ENCODE results near the gene COL24A1. TPM values are rescaled to one million over a fixed set of nuclear protein-coding genes. Genes with fewer than 3 reads are reported as not detected.
A peak's percentile ranks its signal among the peaks of the same experiment; 100 is the strongest.

COL24A1 gene
- total and polyA plus RNA-seq, 2 donors (not counting 3 experiments of a cell fraction or from before 2014, with no cell fraction given) = 0.03 TPM; not detected in 1

- BruUV-seq (replicated peaks) = no TSS peak
- peak; percentile 25 for DNase-seq (ENCODE audit: low read depth, low spot score)
- no peak for FAIRE-seq
- Histone ChIP-seq H3K27ac (ENCODE audit: insufficient read depth, low read depth, low read length) (no peak overlapping the region), H3K27me3 (ENCODE audit: control insufficient read depth in 2 of 2, insufficient read depth in 2 of 2, low read length in 2 of 2) (peaks cover 35 to 50% of the 10 kb centered on the region in 2 experiments), H3K9me3 (replicated peaks; ENCODE audit: control insufficient read depth, insufficient read depth, low read length) (no peaks in the 10 kb centered on the region), H3K4me3 (replicated peaks in 1 of 3; ENCODE audit: insufficient read depth in 1 of 3, low read depth in 1 of 3, low read length in 3 of 3) (peak overlapping the region; percentile 20 to 58 (median 29)), H3K79me2 (ENCODE audit: control insufficient read depth, insufficient read depth, low read length) (no peaks in the 10 kb centered on the region), H3K36me3 (ENCODE audit: control insufficient read depth in 2 of 2, extremely low read depth in 1 of 2, insufficient read depth in 2 of 2, low read length in 2 of 2) (no peaks in the 10 kb centered on the region), H2AFZ (ENCODE audit: low read depth, low read length) (peak overlapping the region; percentile 34), H3K4me1 (ENCODE audit: control insufficient read depth, extremely low read depth, insufficient read depth, low read length) (peaks cover 12% of the 10 kb centered on the region), H4K20me1 (replicated peaks; ENCODE audit: control insufficient read depth, extremely low read depth, insufficient read depth, low read length) (no peaks in the 10 kb centered on the region), H3K4me2 (ENCODE audit: insufficient read depth, low read length) (peak overlapping the region; percentile 75), H3K9me1 (replicated peaks; ENCODE audit: control insufficient read depth, extremely low read depth, insufficient read depth, low read length) (no peaks in the 10 kb centered on the region), H3K9ac (replicated peaks; ENCODE audit: extremely low read depth, insufficient read depth, low read length) (no peak overlapping the region)
- dilution Hi-C loops (cut with MboI; ENCODE audit: extremely low pct_ligation_motif_present, low sequenced_read_pairs) (no loop called here), intact Hi-C loops (cut with micrococcal nuclease) (no loop called here)
- no peak for TF ChIP-seq MAX (IDR thresholded peaks at IDR 0.05; ENCODE audit: insufficient read depth, insufficient read length)
- TF ChIP-seq FOS (IDR thresholded peaks at IDR 0.05; ENCODE audit: borderline replicate concordance, insufficient read depth, low read length) = no peak
- TF ChIP-seq POLR2A (IDR thresholded peaks at IDR 0.05; ENCODE audit: low read depth, low read length) = no peak
- TF ChIP-seq EZH2 (IDR thresholded peaks at IDR 0.05; ENCODE audit: borderline replicate concordance, low read depth, low read length, severe bottlenecking) = peak; percentile 76
- CTCF ChIA-PET = no interaction called here
- POLR2A ChIA-PET = no interaction called here
These were observed 586 bp downstream of the COL24A1 start for GRCh38 chr1:86155807-86156565.

GRCh38 chr1:86155051-86155806, 1.3 kb downstream of the COL24A1 start:
- Histone ChIP-seq H3K9ac (replicated peaks; ENCODE audit: extremely low read depth, insufficient read depth, low read length) (no peak overlapping the region), H3K36me3 (ENCODE audit: control insufficient read depth in 2 of 2, extremely low read depth in 1 of 2, insufficient read depth in 2 of 2, low read length in 2 of 2) (no peaks in the 10 kb centered on the region), H3K4me2 (ENCODE audit: insufficient read depth, low read length) (no peak overlapping the region), H3K4me3 (replicated peaks in 1 of 3; ENCODE audit: insufficient read depth in 1 of 3, low read depth in 1 of 3, low read length in 3 of 3) (no peak overlapping the region), H4K20me1 (replicated peaks; ENCODE audit: control insufficient read depth, extremely low read depth, insufficient read depth, low read length) (no peaks in the 10 kb centered on the region), H3K4me1 (ENCODE audit: control insufficient read depth, extremely low read depth, insufficient read depth, low read length) (peaks cover 12% of the 10 kb centered on the region), H3K27ac (ENCODE audit: insufficient read depth, low read depth, low read length) (no peak overlapping the region), H3K27me3 (ENCODE audit: control insufficient read depth in 2 of 2, insufficient read depth in 2 of 2, low read length in 2 of 2) (peaks cover 35 to 50% of the 10 kb centered on the region in 2 experiments), H3K9me1 (replicated peaks; ENCODE audit: control insufficient read depth, extremely low read depth, insufficient read depth, low read length) (no peaks in the 10 kb centered on the region), H2AFZ (ENCODE audit: low read depth, low read length) (no peak overlapping the region), H3K9me3 (replicated peaks; ENCODE audit: control insufficient read depth, insufficient read depth, low read length) (no peaks in the 10 kb centered on the region), H3K79me2 (ENCODE audit: control insufficient read depth, insufficient read depth, low read length) (no peaks in the 10 kb centered on the region)
- BruUV-seq (replicated peaks) = no TSS peak
- FAIRE-seq = no peak
- no peak for DNase-seq (ENCODE audit: low read depth, low spot score)
- peak; percentile 69 for TF ChIP-seq EZH2 (IDR thresholded peaks at IDR 0.05; ENCODE audit: borderline replicate concordance, low read depth, low read length, severe bottlenecking)
- TF ChIP-seq, protein P1, sequence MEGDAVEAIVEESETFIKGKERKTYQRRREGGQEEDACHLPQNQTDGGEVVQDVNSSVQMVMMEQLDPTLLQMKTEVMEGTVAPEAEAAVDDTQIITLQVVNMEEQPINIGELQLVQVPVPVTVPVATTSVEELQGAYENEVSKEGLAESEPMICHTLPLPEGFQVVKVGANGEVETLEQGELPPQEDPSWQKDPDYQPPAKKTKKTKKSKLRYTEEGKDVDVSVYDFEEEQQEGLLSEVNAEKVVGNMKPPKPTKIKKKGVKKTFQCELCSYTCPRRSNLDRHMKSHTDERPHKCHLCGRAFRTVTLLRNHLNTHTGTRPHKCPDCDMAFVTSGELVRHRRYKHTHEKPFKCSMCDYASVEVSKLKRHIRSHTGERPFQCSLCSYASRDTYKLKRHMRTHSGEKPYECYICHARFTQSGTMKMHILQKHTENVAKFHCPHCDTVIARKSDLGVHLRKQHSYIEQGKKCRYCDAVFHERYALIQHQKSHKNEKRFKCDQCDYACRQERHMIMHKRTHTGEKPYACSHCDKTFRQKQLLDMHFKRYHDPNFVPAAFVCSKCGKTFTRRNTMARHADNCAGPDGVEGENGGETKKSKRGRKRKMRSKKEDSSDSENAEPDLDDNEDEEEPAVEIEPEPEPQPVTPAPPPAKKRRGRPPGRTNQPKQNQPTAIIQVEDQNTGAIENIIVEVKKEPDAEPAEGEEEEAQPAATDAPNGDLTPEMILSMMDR (IDR thresholded peaks at IDR 0.05; ENCODE audit: extremely low read depth in 1 of 2, insufficient read depth in 1 of 2, low read depth in 1 of 2, low read length in 2 of 2) = no peak
- TF ChIP-seq GATA2 (IDR thresholded peaks at IDR 0.05; ENCODE audit: insufficient read depth, insufficient read length, low read depth, low read length) = no peak
- dilution Hi-C loops (cut with MboI; ENCODE audit: extremely low pct_ligation_motif_present, low sequenced_read_pairs) (no loop called here), intact Hi-C loops (cut with micrococcal nuclease) (no loop called here)
- ChIA-PET CTCF (no interaction called here), POLR2A (no interaction called here)

Measured in endothelial cell of umbilical vein (primary cell).